GM19023 (cell line): Measurements from ENCODE around the gene ZNF708.
"Not testable (repeated sequence)": the region's sequence is repeated elsewhere in the genome, so short reads cannot be mapped to it uniquely, and the experiment has no call there.

Experiments used
- ATAC-seq: cut with Tn5 transposase; IDR thresholded peaks from one replicate; pipeline ENCODE4 v1.9.1; 2021; ENCODE audit warnings: mild to moderate bottlenecking, moderate library complexity; ENCODE audit not compliant: unreplicated experiment

Gene ZNF708

GRCh38 chr19:21328885-21329605, at the start of gene ZNF708:
Gene ZNF708, minus strand, starts transcription at chr19:21329410. Its CDS starts 198 bp downstream, at chr19:21329212.
- ATAC-seq, result peak; percentile 99

GRCh38 chr19:21362291-21362690, 33.1 kb upstream of the ZNF708 start:
- no peak for ATAC-seq

- peak; percentile 95 for ATAC-seq
These were observed 29.7 kb upstream of the ZNF708 start, which contains the start of gene ZNF738 for GRCh38 chr19:21358768-21359451. Gene ZNF738, plus strand, starts transcription at chr19:21359000. Its CDS starts 141 bp downstream, at chr19:21359141.

GRCh38 chr19:21352830-21353229, 23.6 kb upstream of the ZNF708 start:
- ATAC-seq, result no peak

- not testable (repeated sequence) for ATAC-seq
These were observed 15.6 kb upstream of the ZNF708 start for GRCh38 chr19:21344841-21345240.

GRCh38 chr19:21335721-21336120, 6.5 kb upstream of the ZNF708 start:
- no peak for ATAC-seq

- ATAC-seq, result no peak
These were observed 804 bp downstream of the ZNF708 start for GRCh38 chr19:21328406-21328805.

- ATAC-seq, result no peak
These were observed 3.0 kb downstream of the ZNF708 start for GRCh38 chr19:21326169-21326568.

- ATAC-seq, result no peak
These were observed 6.2 kb downstream of the ZNF708 start for GRCh38 chr19:21323000-21323399.

- no peak for ATAC-seq
These were observed 6.7 kb downstream of the ZNF708 start for GRCh38 chr19:21322528-21322927.

- no peak for ATAC-seq
These were observed 7.2 kb downstream of the ZNF708 start for GRCh38 chr19:21321996-21322395.

GRCh38 chr19:21321134-21321533, 8.1 kb downstream of the ZNF708 start:
- no peak for ATAC-seq

- ATAC-seq, result no peak
These were observed 11.4 kb downstream of the ZNF708 start for GRCh38 chr19:21317821-21318220.

GRCh38 chr19:21314676-21315075, 14.5 kb downstream of the ZNF708 start:
- no peak for ATAC-seq

- not testable (repeated sequence) for ATAC-seq
These were observed 16.4 kb downstream of the ZNF708 start for GRCh38 chr19:21312807-21313206.

GRCh38 chr19:21308773-21309172, 20.4 kb downstream of the ZNF708 start:
- no peak for ATAC-seq

GRCh38 chr19:21306881-21307479, 22.2 kb downstream of the ZNF708 start:
- ATAC-seq, result not testable (repeated sequence)

GRCh38 chr19:21293768-21294167, 35.4 kb downstream of the ZNF708 start:
- ATAC-seq, result not testable (repeated sequence)

GRCh38 chr19:21269813-21270212, 59.4 kb downstream of the ZNF708 start:
- no peak for ATAC-seq

GRCh38 chr19:21264891-21265290, 64.3 kb downstream of the ZNF708 start:
- ATAC-seq, result no peak

GRCh38 chr19:21264416-21264815, 64.8 kb downstream of the ZNF708 start:
- no peak for ATAC-seq
